Activated CD8-positive, alpha-beta memory T cell treated with anti-CD3 and anti-CD28 coated beads, Interleukin-2, amount 10 ng/mL, durations not matched to agents 7 days and 5 days (primary cell): ENCODE results near the gene ZSWIM9. TPM values are rescaled to one million over a fixed set of nuclear protein-coding genes. Genes with fewer than 3 reads are reported as not detected.

ENCODE experiments used
- ATAC-seq: fragments of 150-1000 bp; cut with Tn5 transposase; one replicate; pipeline ENCODE4 v1.10.0; 2021; ENCODE audit warnings: moderate library complexity
- CTCF ChIA-PET: fragments of 350-600 bp; sonication (Branson Sonifier 250); formaldehyde crosslinking; loops from one replicate; lab custom pipeline; 2021; ENCODE audit warnings: antibody characterized with exemption; lab: Charles Lee
- DNase-seq: peaks from one replicate; pipeline ENCODE4 v3.0.0-alpha.2; 2020
- H3K27ac Mint-ChIP-seq: one replicate; pipeline ENCODE4 v1.8.0; 2021; ENCODE audit warnings: mild to moderate bottlenecking, mixed read lengths
- H3K27me3 Mint-ChIP-seq: one replicate; pipeline ENCODE4 v1.8.0; 2021; ENCODE audit warnings: mixed read lengths
- H3K36me3 Mint-ChIP-seq: one replicate; pipeline ENCODE4 v1.8.0; 2021; ENCODE audit warnings: mild to moderate bottlenecking, mixed read lengths
- H3K4me1 Mint-ChIP-seq: one replicate; pipeline ENCODE4 v1.8.0; 2021; ENCODE audit warnings: mixed read lengths
- H3K4me3 Mint-ChIP-seq: one replicate; pipeline ENCODE4 v1.8.0; 2021; ENCODE audit warnings: mild to moderate bottlenecking, moderate library complexity, mixed read lengths
- H3K9me3 Mint-ChIP-seq: one replicate; pipeline ENCODE4 v1.8.0; 2022; ENCODE audit warnings: low read depth, mixed read lengths
- total RNA-seq, 2 experiments: library from RNA; stranded (reverse); gene quantifications; one replicate each; pipeline ENCODE4 v1.2.3, GENCODE V29; 2021

ZSWIM9 gene
- 10 to 100 TPM; 12.3 to 13.1 TPM for total RNA-seq

- Mint-ChIP-seq H3K27me3 (no peaks in the 10 kb centered on the region), H3K4me3 (peak within 1 kb of the TSS; percentile 91), H3K27ac (peak within 1 kb of the TSS; percentile 97), H3K36me3 (peaks cover 26% of the 10 kb centered on the region), H3K4me1 (peaks cover 47% of the 10 kb centered on the region), H3K9me3 (no peaks in the 10 kb centered on the region)
- peak; percentile 90 for ATAC-seq
- DNase-seq, result peak; percentile 94
- CTCF ChIA-PET, result interaction anchor here (0.9 to 1.3 kb wide), 6 partner anchors 11 to 221 kb away, joined by 3 to 5 read pairs (median 4); partner anchors contain the start of genes KDELR1 and PLA2G4C
Measured at GRCh38 chr19:48169939-48170803, at the start of gene ZSWIM9, which contains the start of gene LIG1. ZSWIM9 (plus strand) TSS chr19:48170680; CDS start chr19:48171803, 1,123 bp downstream. LIG1 (minus strand) TSS chr19:48170344; CDS start chr19:48165566, 4,778 bp downstream.

- Mint-ChIP-seq H3K4me3 (no peak overlapping the region), H3K9me3 (no peaks in the 10 kb centered on the region), H3K27ac (no peak overlapping the region), H3K4me1 (peaks cover 22% of the 10 kb centered on the region), H3K36me3 (peaks cover 56% of the 10 kb centered on the region), H3K27me3 (no peaks in the 10 kb centered on the region)
- CTCF ChIA-PET, result no interaction called here
- no peak for ATAC-seq
- DNase-seq, result no peak
Measured at GRCh38 chr19:48121066-48121465, 49.4 kb upstream of the ZSWIM9 start.

- H3K27ac Mint-ChIP-seq, result peak overlapping the region; percentile 73
- CTCF ChIA-PET, result interaction anchor here (0.6 kb wide), 1 partner anchor 12 kb away, joined by 3 read pairs; the partner anchor contains the start of gene PLA2G4C
- no peak for DNase-seq
- no peak overlapping the region for H3K4me3 Mint-ChIP-seq
- H3K36me3 Mint-ChIP-seq, result peaks cover 60% of the 10 kb centered on the region
- no peaks in the 10 kb centered on the region for H3K9me3 Mint-ChIP-seq
- H3K4me1 Mint-ChIP-seq, result peaks cover 22% of the 10 kb centered on the region
- ATAC-seq, result no peak
- H3K27me3 Mint-ChIP-seq, result no peaks in the 10 kb centered on the region
Measured at GRCh38 chr19:48121909-48122371, 48.5 kb upstream of the ZSWIM9 start.

- DNase-seq, result no peak
- CTCF ChIA-PET, result interaction anchor here (0.6 to 1.2 kb wide), 2 partner anchors 12 to 14 kb away, joined by 3 read pairs; partner anchors contain the start of gene PLA2G4C
- H3K4me1 Mint-ChIP-seq, result peaks cover 22% of the 10 kb centered on the region
- H3K9me3 Mint-ChIP-seq, result no peaks in the 10 kb centered on the region
- peak overlapping the region; percentile 73 for H3K27ac Mint-ChIP-seq
- ATAC-seq, result no peak
- H3K36me3 Mint-ChIP-seq, result peaks cover 62% of the 10 kb centered on the region
- H3K27me3 Mint-ChIP-seq, result no peaks in the 10 kb centered on the region
- H3K4me3 Mint-ChIP-seq, result no peak overlapping the region
Measured at GRCh38 chr19:48122421-48122820, 48.1 kb upstream of the ZSWIM9 start.

GRCh38 chr19:48123907-48124651 is 46.4 kb upstream of the ZSWIM9 start:
- CTCF ChIA-PET, result interaction anchor here (1.4 to 1.9 kb wide), 2 partner anchors 21 to 28 kb away, joined by 4 to 6 read pairs; no protein-coding TSS in a partner anchor
- ATAC-seq, result no peak
- DNase-seq, result peak; percentile 52
- Mint-ChIP-seq H3K27ac (peak overlapping the region; percentile 24), H3K4me3 (no peak overlapping the region), H3K27me3 (no peaks in the 10 kb centered on the region), H3K4me1 (peaks cover 14% of the 10 kb centered on the region), H3K9me3 (no peaks in the 10 kb centered on the region), H3K36me3 (peaks cover 68% of the 10 kb centered on the region)

GRCh38 chr19:48127561-48127960 is 42.9 kb upstream of the ZSWIM9 start:
- Mint-ChIP-seq H3K36me3 (peaks cover 57% of the 10 kb centered on the region), H3K27ac (no peak overlapping the region), H3K4me1 (peaks cover 6% of the 10 kb centered on the region), H3K9me3 (no peaks in the 10 kb centered on the region), H3K4me3 (no peak overlapping the region), H3K27me3 (no peaks in the 10 kb centered on the region)
- no peak for DNase-seq
- no peak for ATAC-seq
- CTCF ChIA-PET, result no interaction called here

GRCh38 chr19:48133094-48133493 is 37.4 kb upstream of the ZSWIM9 start:
- H3K27me3 Mint-ChIP-seq, result no peaks in the 10 kb centered on the region
- no peaks in the 10 kb centered on the region for H3K4me1 Mint-ChIP-seq
- peaks cover 34% of the 10 kb centered on the region for H3K36me3 Mint-ChIP-seq
- DNase-seq, result no peak
- no peak for ATAC-seq
- no peaks in the 10 kb centered on the region for H3K9me3 Mint-ChIP-seq
- H3K4me3 Mint-ChIP-seq, result no peak overlapping the region
- CTCF ChIA-PET, result no interaction called here
- no peak overlapping the region for H3K27ac Mint-ChIP-seq

- no peak overlapping the region for H3K4me3 Mint-ChIP-seq
- no peaks in the 10 kb centered on the region for H3K4me1 Mint-ChIP-seq
- H3K36me3 Mint-ChIP-seq, result peaks cover 32% of the 10 kb centered on the region
- no peak overlapping the region for H3K27ac Mint-ChIP-seq
- DNase-seq (no peak), ATAC-seq (no peak)
- CTCF ChIA-PET, result interaction anchor here (1.3 kb wide), 1 partner anchor 9 kb away, joined by 3 read pairs; no protein-coding TSS in a partner anchor
- H3K9me3 Mint-ChIP-seq, result no peaks in the 10 kb centered on the region
- no peaks in the 10 kb centered on the region for H3K27me3 Mint-ChIP-seq
Measured at GRCh38 chr19:48135411-48135810, 35.1 kb upstream of the ZSWIM9 start.

GRCh38 chr19:48136547-48136946 is 33.9 kb upstream of the ZSWIM9 start:
- CTCF ChIA-PET, result no interaction called here
- H3K4me1 Mint-ChIP-seq, result no peaks in the 10 kb centered on the region

GRCh38 chr19:48137411-48137810 is 33.1 kb upstream of the ZSWIM9 start:
- Mint-ChIP-seq H3K4me3 (no peak overlapping the region), H3K9me3 (no peaks in the 10 kb centered on the region), H3K27me3 (no peaks in the 10 kb centered on the region), H3K4me1 (no peaks in the 10 kb centered on the region), H3K36me3 (peaks cover 21% of the 10 kb centered on the region), H3K27ac (no peak overlapping the region)
- no peak for DNase-seq
- CTCF ChIA-PET, result no interaction called here
- no peak for ATAC-seq

More at GRCh38 chr19:48136547-48136946, 33.9 kb upstream of the ZSWIM9 start:
- no peak for DNase-seq
- H3K9me3 Mint-ChIP-seq, result no peaks in the 10 kb centered on the region
- H3K27me3 Mint-ChIP-seq, result no peaks in the 10 kb centered on the region
- no peak overlapping the region for H3K27ac Mint-ChIP-seq
- no peak for ATAC-seq
- H3K36me3 Mint-ChIP-seq, result peaks cover 26% of the 10 kb centered on the region
- H3K4me3 Mint-ChIP-seq, result no peak overlapping the region

GRCh38 chr19:48139053-48139452 is 31.4 kb upstream of the ZSWIM9 start:
- Mint-ChIP-seq H3K27ac (no peak overlapping the region), H3K4me3 (no peak overlapping the region), H3K9me3 (no peaks in the 10 kb centered on the region), H3K36me3 (peaks cover 22% of the 10 kb centered on the region), H3K4me1 (no peaks in the 10 kb centered on the region), H3K27me3 (no peaks in the 10 kb centered on the region)
- DNase-seq (no peak), ATAC-seq (no peak)
- CTCF ChIA-PET, result no interaction called here

- DNase-seq, result no peak
- no peak for ATAC-seq
- H3K36me3 Mint-ChIP-seq, result peaks cover 30% of the 10 kb centered on the region
- no peaks in the 10 kb centered on the region for H3K9me3 Mint-ChIP-seq
- H3K27ac Mint-ChIP-seq, result no peak overlapping the region
- CTCF ChIA-PET, result interaction anchor here (0.7 to 1.1 kb wide), 4 partner anchors 38 to 184 kb away, joined by 3 to 5 read pairs (median 3); no protein-coding TSS in a partner anchor
- peaks cover 2% of the 10 kb centered on the region for H3K4me1 Mint-ChIP-seq
- no peak overlapping the region for H3K4me3 Mint-ChIP-seq
- H3K27me3 Mint-ChIP-seq, result no peaks in the 10 kb centered on the region
Measured at GRCh38 chr19:48147597-48148175, 22.8 kb upstream of the ZSWIM9 start.

- ATAC-seq (no peak), DNase-seq (no peak)
- Mint-ChIP-seq H3K27ac (no peak overlapping the region), H3K27me3 (no peaks in the 10 kb centered on the region), H3K9me3 (no peaks in the 10 kb centered on the region), H3K36me3 (peaks cover 29% of the 10 kb centered on the region), H3K4me3 (no peak overlapping the region), H3K4me1 (peaks cover 2% of the 10 kb centered on the region)
- CTCF ChIA-PET, result interaction anchor here (1.1 kb wide), 1 partner anchor 46 kb away, joined by 5 read pairs; no protein-coding TSS in a partner anchor
Measured at GRCh38 chr19:48148576-48148975, 21.9 kb upstream of the ZSWIM9 start.
